SU-DHL-6 (cell line): Measurements from ENCODE around the gene FBXW5.

ENCODE experiments used
- H2AFZ ChIP-seq: fragments of 200-600 bp; sonication (generic); 2 replicates; pipeline ENCODE4 v1.6.1; 2014; ENCODE audit warnings: low read depth, mild to moderate bottlenecking, moderate library complexity, mixed read lengths, antibody characterized with exemption, low read length; ENCODE audit not compliant: severe bottlenecking
- H3F3A ChIP-seq: fragments of 200-600 bp; shearing (Covaris generic); 2 replicates; pipeline ENCODE4 v1.6.0; 2016; ENCODE audit warnings: antibody characterized with exemption, mild to moderate bottlenecking; ENCODE audit not compliant: insufficient read depth
- H3K27ac ChIP-seq: fragments of 200-600 bp; sonication (generic); 2 replicates; pipeline ENCODE4 v1.5.1; 2016; ENCODE audit warnings: low read depth, mild to moderate bottlenecking, low read length, moderate library complexity, mixed read lengths
- H3K27me3 ChIP-seq: fragments of 200-600 bp; sonication (generic), shearing (Covaris generic); 2 replicates; pipeline ENCODE4 v1.6.0; 2014; ENCODE audit warnings: mild to moderate bottlenecking, low read length
- H3K36me3 ChIP-seq: fragments of 200-600 bp; sonication (generic); 2 replicates; pipeline ENCODE4 v1.6.1; 2014; ENCODE audit warnings: mild to moderate bottlenecking, low read length, mixed read lengths
- H3K4me2 ChIP-seq: fragments of 300-600, 200-600 bp; shearing (Covaris generic), sonication (generic); 2 replicates; pipeline ENCODE4 v1.6.0; 2014; ENCODE audit warnings: low read length, low read depth, mild to moderate bottlenecking; ENCODE audit not compliant: poor library complexity, severe bottlenecking
- H3K4me3 ChIP-seq: fragments of 200-600 bp; sonication (generic); 2 replicates; pipeline ENCODE4 v1.5.1; 2014; ENCODE audit warnings: antibody characterized with exemption, low read length, mild to moderate bottlenecking, mixed read lengths; ENCODE audit not compliant: insufficient read depth, poor library complexity, severe bottlenecking
- H3K79me2 ChIP-seq: fragments of 200-600 bp; sonication (generic); 2 replicates; pipeline ENCODE4 v1.6.1; 2014; ENCODE audit warnings: mild to moderate bottlenecking, low read length, moderate library complexity; ENCODE audit not compliant: insufficient read depth
- H3K9ac ChIP-seq: fragments of 200-600 bp; sonication (generic); 2 replicates; pipeline ENCODE4 v1.7.0; 2014; ENCODE audit warnings: mild to moderate bottlenecking, low read length
- H3K9me2 ChIP-seq: fragments of 200-600 bp; sonication (generic); replicated peaks from 2 replicates; pipeline ENCODE4 v1.6.1; 2014; ENCODE audit warnings: low read length; ENCODE audit not compliant: insufficient read depth
- H3K9me3 ChIP-seq: fragments of 200-600 bp; sonication (generic); 2 replicates; pipeline ENCODE4 v1.6.1; 2014; ENCODE audit warnings: low read length, mixed read lengths; ENCODE audit not compliant: insufficient read depth
- H4K20me1 ChIP-seq: fragments of 200-600 bp; sonication (generic); 2 replicates; pipeline ENCODE4 v1.6.1; 2014; ENCODE audit warnings: low read depth, mild to moderate bottlenecking, antibody characterized with exemption, low read length, moderate library complexity, mixed read lengths
- CTCF ChIP-seq: fragments of 200-600 bp; sonication (generic); IDR thresholded peaks from one replicate; pipeline ENCODE4 v1.5.1; 2017; ENCODE audit warnings: antibody characterized with exemption, mild to moderate bottlenecking, low read length, moderate library complexity; ENCODE audit not compliant: insufficient read depth, poor library complexity, severe bottlenecking
- EZH2phosphoT487 ChIP-seq: fragments of 200-600 bp; sonication (generic), shearing (Covaris generic); conservative IDR thresholded peaks from 2 replicates; pipeline ENCODE4 v1.6.1; 2018; ENCODE audit warnings: mild to moderate bottlenecking, antibody characterized with exemption, low read length, moderate library complexity, mixed read lengths

Gene FBXW5

GRCh38 chr9:136915632-136916329 lies 28.8 kb downstream of the FBXW5 start:
- Histone ChIP-seq H3K9me3 (no peaks in the 10 kb centered on the region), H2AFZ (no peak overlapping the region), H3K27me3 (no peaks in the 10 kb centered on the region), H3K27ac (no peak overlapping the region), H3K4me3 (no peak overlapping the region), H3K9ac (no peak overlapping the region), H3K9me2 (no peaks in the 10 kb centered on the region), H3K79me2 (no peaks in the 10 kb centered on the region), H4K20me1 (no peaks in the 10 kb centered on the region), H3K4me2 (no peak overlapping the region), H3F3A (no peaks in the 10 kb centered on the region), H3K36me3 (0 out of 2 replicates have a peak, but pooled peaks cover 2% of the 10 kb centered on the region)
- TF ChIP-seq EZH2phosphoT487 (no peak), CTCF (no peak)

DNA sequence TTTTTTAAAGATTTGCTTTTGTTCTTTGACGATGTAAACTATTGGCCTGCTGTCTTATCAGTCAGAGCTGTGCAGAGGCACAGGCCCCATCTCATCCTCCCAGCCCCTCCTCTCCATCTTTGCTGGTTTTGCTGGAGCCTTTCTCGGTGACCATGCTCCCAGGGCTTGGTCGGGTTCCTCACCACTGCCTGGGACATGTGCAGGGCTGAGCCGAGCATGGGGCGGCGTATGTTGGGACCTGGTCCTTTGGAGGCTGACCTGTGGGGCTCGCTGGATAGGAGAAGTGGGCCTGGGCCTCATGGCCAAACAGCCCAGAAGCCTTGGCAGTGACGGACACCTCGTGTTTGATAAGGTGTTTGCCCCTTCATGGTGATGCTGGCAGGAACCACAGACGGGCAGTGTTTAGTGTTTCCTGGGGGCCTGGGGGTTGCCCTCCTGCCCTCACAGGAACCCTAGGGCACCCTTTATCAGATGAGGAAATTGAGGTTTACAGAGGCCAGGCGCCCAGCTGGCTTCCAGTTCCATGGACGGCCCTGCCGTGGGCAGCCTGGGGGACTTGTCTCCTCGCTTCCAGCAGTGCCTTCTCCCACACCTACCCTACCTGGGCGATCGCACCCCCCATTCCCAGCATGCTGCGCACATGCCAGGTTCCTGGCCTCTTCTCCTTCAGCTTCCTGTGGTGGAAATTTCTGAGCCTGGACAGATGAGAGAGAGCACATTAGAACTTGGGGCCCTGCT lies 30.7 kb downstream of the FBXW5 start:
- Histone ChIP-seq H3K27me3 (no peaks in the 10 kb centered on the region), H3K36me3 (0 out of 2 replicates have a peak, but pooled peaks cover 2% of the 10 kb centered on the region), H4K20me1 (no peaks in the 10 kb centered on the region)

DNA sequence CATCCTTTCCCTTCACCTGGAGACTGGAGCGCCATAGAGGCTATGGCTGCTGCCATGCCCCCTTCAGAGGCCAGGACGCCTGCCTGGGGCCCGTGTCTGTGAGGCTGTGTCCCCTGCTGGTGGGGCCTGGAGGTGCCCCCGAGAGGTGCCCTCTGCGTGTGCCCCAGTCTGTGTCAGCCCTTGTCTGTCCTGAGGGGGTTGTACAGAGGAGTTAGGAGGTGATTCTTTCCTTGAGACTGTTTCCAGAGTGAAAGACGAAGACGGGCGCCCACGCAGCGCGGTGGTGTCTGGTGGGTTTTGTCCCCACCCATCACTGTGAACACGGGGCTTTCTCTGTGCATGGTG lies 33.7 kb downstream of the FBXW5 start:
- no peaks in the 10 kb centered on the region for H3F3A ChIP-seq
- H3K27me3 ChIP-seq, result no peaks in the 10 kb centered on the region
- H3K36me3 ChIP-seq, result peaks cover 3% of the 10 kb centered on the region; the same call in 1 of the 2 replicates

More for the DNA sequence above, 30.7 kb downstream of the FBXW5 start:
- Histone ChIP-seq H3K9me2 (no peaks in the 10 kb centered on the region), H3K4me2 (no peak overlapping the region), H3K79me2 (no peaks in the 10 kb centered on the region), H3K4me3 (no peak overlapping the region), H3K9me3 (no peaks in the 10 kb centered on the region), H3F3A (no peaks in the 10 kb centered on the region), H3K27ac (no peak overlapping the region), H3K9ac (no peak overlapping the region), H2AFZ (no peak overlapping the region)
- TF ChIP-seq CTCF (no peak), EZH2phosphoT487 (no peak)

More for the DNA sequence above, 33.7 kb downstream of the FBXW5 start:
- H2AFZ ChIP-seq, result no peak overlapping the region
- no peaks in the 10 kb centered on the region for H3K9me2 ChIP-seq
- H3K79me2 ChIP-seq, result no peaks in the 10 kb centered on the region
- H3K4me3 ChIP-seq, result no peak overlapping the region
- no peak overlapping the region for H3K4me2 ChIP-seq
- no peaks in the 10 kb centered on the region for H4K20me1 ChIP-seq
- H3K9ac ChIP-seq, result no peak overlapping the region
- H3K27ac ChIP-seq, result no peak overlapping the region
- H3K9me3 ChIP-seq, result no peaks in the 10 kb centered on the region
- TF ChIP-seq CTCF (no peak), EZH2phosphoT487 (no peak)
